ENCODE results near the gene MPST.

The MPST gene

GRCh38 chr22:37022483-37023337, 3.2 kb downstream of the MPST start:
- DNase-seq (ENCODE audit: low read depth) = no peak

GRCh38 chr22:37023743-37024338, 4.3 kb downstream of the MPST start:
- no peak for DNase-seq (ENCODE audit: low read depth)

GRCh38 chr22:37024339-37025157, 5.0 kb downstream of the MPST start:
- DNase-seq (ENCODE audit: low read depth) = no peak

- DNase-seq (ENCODE audit: low read depth) = no peak
Observed at GRCh38 chr22:37025500-37026070, 6.0 kb downstream of the MPST start.

GRCh38 chr22:37026325-37026724, 6.8 kb downstream of the MPST start:
- no peak for DNase-seq (ENCODE audit: low read depth)

GRCh38 chr22:37027556-37027955, 8.0 kb downstream of the MPST start:
- no peak for DNase-seq (ENCODE audit: low read depth)

- no peak for DNase-seq (ENCODE audit: low read depth)
Observed at GRCh38 chr22:37028692-37029674, 9.4 kb downstream of the MPST start.

- no peak for DNase-seq (ENCODE audit: low read depth)
Observed at GRCh38 chr22:37030560-37031281, 11.2 kb downstream of the MPST start.

GRCh38 chr22:37032134-37032534, 12.6 kb downstream of the MPST start:
- no peak for DNase-seq (ENCODE audit: low read depth)

- DNase-seq (ENCODE audit: low read depth) = no peak
Observed at GRCh38 chr22:37032535-37033460, 13.3 kb downstream of the MPST start.

GRCh38 chr22:37033605-37034430, 14.3 kb downstream of the MPST start:
- DNase-seq (ENCODE audit: low read depth) = no peak

- DNase-seq (ENCODE audit: low read depth) = no peak
Observed at GRCh38 chr22:37036655-37037377, 17.3 kb downstream of the MPST start.

GRCh38 chr22:37037669-37038068, 18.1 kb downstream of the MPST start:
- DNase-seq (ENCODE audit: low read depth) = no peak

GRCh38 chr22:37039466-37039865, 19.9 kb downstream of the MPST start:
- no peak for DNase-seq (ENCODE audit: low read depth)

GRCh38 chr22:37043209-37043827, 23.8 kb downstream of the MPST start:
- DNase-seq (ENCODE audit: low read depth) = no peak

- no peak for DNase-seq (ENCODE audit: low read depth)
Observed at GRCh38 chr22:37043828-37044538, 24.4 kb downstream of the MPST start.
